ENCODE data around the gene RAP1B. TPM values are rescaled to one million over a fixed set of nuclear protein-coding genes. Genes with fewer than 3 reads are reported as not detected.
"Not testable (repeated sequence)": the region's sequence is repeated elsewhere in the genome, so short reads cannot be mapped to it uniquely, and the experiment has no call there.

The RAP1B gene
- total and polyA plus RNA-seq, 2 of the 13 experiments (the other 11 are each of a cell fraction or from before 2014, with no cell fraction given): 71.1 to 92.7 TPM

DNA sequence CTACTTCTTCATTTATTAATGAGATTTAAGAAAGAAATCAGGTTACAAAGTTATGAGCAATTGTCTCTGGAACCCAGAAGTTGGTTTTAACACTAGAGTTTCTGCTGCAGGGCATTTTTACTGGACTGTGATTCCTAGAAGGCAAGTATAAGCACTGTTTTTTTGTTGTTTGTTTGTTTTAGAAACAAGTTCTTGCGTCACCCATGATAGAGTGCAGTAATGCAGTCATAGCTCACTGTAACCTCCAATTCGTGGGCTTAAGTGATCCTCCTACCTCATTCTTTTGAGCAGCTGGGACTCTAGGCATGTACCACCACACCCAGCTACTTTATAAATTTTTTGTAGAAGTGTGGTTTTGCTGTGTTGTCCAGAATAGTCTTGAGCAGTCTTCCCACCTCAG is 25.6 kb downstream of the RAP1B start (continued):
- 0 out of 2 replicates have a peak, but pooled peaks have one; percentile 30 for TF ChIP-seq FOXA3 (CRISPR knock-in tag; IDR thresholded peaks at IDR 0.05)
- TF ChIP-seq, protein P1, sequence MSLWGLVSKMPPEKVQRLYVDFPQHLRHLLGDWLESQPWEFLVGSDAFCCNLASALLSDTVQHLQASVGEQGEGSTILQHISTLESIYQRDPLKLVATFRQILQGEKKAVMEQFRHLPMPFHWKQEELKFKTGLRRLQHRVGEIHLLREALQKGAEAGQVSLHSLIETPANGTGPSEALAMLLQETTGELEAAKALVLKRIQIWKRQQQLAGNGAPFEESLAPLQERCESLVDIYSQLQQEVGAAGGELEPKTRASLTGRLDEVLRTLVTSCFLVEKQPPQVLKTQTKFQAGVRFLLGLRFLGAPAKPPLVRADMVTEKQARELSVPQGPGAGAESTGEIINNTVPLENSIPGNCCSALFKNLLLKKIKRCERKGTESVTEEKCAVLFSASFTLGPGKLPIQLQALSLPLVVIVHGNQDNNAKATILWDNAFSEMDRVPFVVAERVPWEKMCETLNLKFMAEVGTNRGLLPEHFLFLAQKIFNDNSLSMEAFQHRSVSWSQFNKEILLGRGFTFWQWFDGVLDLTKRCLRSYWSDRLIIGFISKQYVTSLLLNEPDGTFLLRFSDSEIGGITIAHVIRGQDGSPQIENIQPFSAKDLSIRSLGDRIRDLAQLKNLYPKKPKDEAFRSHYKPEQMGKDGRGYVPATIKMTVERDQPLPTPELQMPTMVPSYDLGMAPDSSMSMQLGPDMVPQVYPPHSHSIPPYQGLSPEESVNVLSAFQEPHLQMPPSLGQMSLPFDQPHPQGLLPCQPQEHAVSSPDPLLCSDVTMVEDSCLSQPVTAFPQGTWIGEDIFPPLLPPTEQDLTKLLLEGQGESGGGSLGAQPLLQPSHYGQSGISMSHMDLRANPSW (CRISPR knock-in tag; IDR thresholded peaks at IDR 0.05; ENCODE audit: borderline replicate concordance): no peak
- TF ChIP-seq, protein P2, sequence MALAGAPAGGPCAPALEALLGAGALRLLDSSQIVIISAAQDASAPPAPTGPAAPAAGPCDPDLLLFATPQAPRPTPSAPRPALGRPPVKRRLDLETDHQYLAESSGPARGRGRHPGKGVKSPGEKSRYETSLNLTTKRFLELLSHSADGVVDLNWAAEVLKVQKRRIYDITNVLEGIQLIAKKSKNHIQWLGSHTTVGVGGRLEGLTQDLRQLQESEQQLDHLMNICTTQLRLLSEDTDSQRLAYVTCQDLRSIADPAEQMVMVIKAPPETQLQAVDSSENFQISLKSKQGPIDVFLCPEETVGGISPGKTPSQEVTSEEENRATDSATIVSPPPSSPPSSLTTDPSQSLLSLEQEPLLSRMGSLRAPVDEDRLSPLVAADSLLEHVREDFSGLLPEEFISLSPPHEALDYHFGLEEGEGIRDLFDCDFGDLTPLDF (CRISPR knock-in tag; IDR thresholded peaks at IDR 0.05): no peak
- no peak for TF ChIP-seq KLF15 (CRISPR knock-in tag; IDR thresholded peaks at IDR 0.05; ENCODE audit: borderline replicate concordance)
- TF ChIP-seq GATAD2A (CRISPR knock-in tag; IDR thresholded peaks at IDR 0.05): 0 out of 2 replicates have a peak, but pooled peaks have one; percentile 19
- TF ChIP-seq BCL6 (CRISPR knock-in tag; IDR thresholded peaks at IDR 0.05): peak; percentile 98
- no peak for TF ChIP-seq ZNF17 (CRISPR knock-in tag; IDR thresholded peaks at IDR 0.05)

DNA sequence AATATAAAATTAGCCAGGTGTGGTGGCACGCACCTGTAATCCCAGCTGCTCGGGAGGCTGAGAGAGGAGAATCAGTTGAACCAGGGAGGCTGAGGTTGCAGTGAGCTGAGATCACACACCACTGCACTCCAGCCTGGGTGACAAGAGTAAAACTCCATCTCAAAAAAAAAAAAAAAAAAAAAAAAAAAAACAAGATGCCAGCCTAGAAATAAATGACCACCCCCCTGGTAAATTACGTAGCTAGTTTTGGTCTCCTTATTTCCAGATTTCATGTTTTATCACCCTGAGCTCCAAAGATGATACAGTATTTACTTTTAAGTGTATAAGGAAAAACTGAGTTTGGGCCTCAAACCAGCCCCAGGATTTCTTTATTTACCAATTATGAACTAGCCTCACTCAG is 26.7 kb downstream of the RAP1B start:
- POLR2A ChIA-PET; BruUV-seq (replicated peaks); DNase-seq (ENCODE audit: low spot score); intact Hi-C loops (cut with micrococcal nuclease; ENCODE audit: unreplicated experiment); H3K4me2 ChIP-seq (ENCODE audit: low read depth, low read length); H3K4me3 ChIP-seq (replicated peaks in 1 of 3; ENCODE audit: insufficient read depth in 1 of 3, low read depth in 2 of 3, low read length in 3 of 3); H2AFZ ChIP-seq (ENCODE audit: low read length); ATAC-seq; CTCF ChIA-PET (ENCODE audit: low intra/inter-chr PET ratio, low total read pairs); H3K36me3 ChIP-seq (replicated peaks in 1 of 2; ENCODE audit: control insufficient read depth in 1 of 2, insufficient read depth in 2 of 2, low read length in 2 of 2); FAIRE-seq; H3K27me3 ChIP-seq (ENCODE audit: control insufficient read depth in 1 of 2, insufficient read depth in 2 of 2, low read length in 2 of 2); H3K27ac ChIP-seq (ENCODE audit: extremely low read length, insufficient read depth, low read length); H3K9ac ChIP-seq (ENCODE audit: insufficient read depth, low read depth, low read length); H3K9me3 ChIP-seq (ENCODE audit: low read length); in situ Hi-C loops (cut with HindIII; ENCODE audit: extremely low pct_ligation_motif_present, low pct_unique_long_range_greater_than_20kb): not testable (repeated sequence)
- 96% methylated on average over 3 of the region's 3 CpGs for WGBS (ENCODE audit: low lambda C conversion rate)
- Histone ChIP-seq H3K79me2 (ENCODE audit: insufficient read depth, low read length) (peaks cover 77% of the 10 kb centered on the region), H4K20me1 (ENCODE audit: insufficient read depth, low read length) (peaks cover 13% of the 10 kb centered on the region; the same call in 1 of the 2 replicates), H3K4me1 (ENCODE audit: insufficient read depth, low read length) (peaks cover 16% of the 10 kb centered on the region; the same call in 1 of the 2 replicates)

All from HepG2 (cell line).